Body of pancreas (tissue), 4 donors: ENCODE data around the gene HLA-DRB5. TPM values are rescaled to one million over a fixed set of nuclear protein-coding genes. Genes with fewer than 3 reads are reported as not detected.

Experiments used
- ATAC-seq: fragments of 150-250 bp; one replicate; pipeline ENCODE4 v1.9.1; 2016
- DNase-seq, 4 donors: peaks; one replicate each; pipeline ENCODE4 v3.0.0-alpha.2; 2019
- H3K27ac ChIP-seq, 4 donors: fragments of 200-600 bp; sonication (generic); 1 replicate in 3 of 4; 2 replicates in 1 of 4; pipeline versions ENCODE4 v1.5.1 to v1.6.1; 2016 to 2019; ENCODE audit warnings: mild to moderate bottlenecking in 1 of 4, mixed read lengths in 1 of 4, moderate library complexity in 1 of 4
- H3K27me3 ChIP-seq, 2 donors: fragments of 200-600 bp; sonication (generic); one replicate each; pipeline ENCODE4 v1.6.0; 2016; ENCODE audit warnings: mild to moderate bottlenecking in 1 of 2
- H3K36me3 ChIP-seq, 2 donors: fragments of 200-600 bp; sonication (generic); replicated peaks in 1 of 2; 2 replicates each; pipeline ENCODE4 v1.5.1; 2016; ENCODE audit warnings: low read depth in 2 of 2; ENCODE audit not compliant: insufficient read depth in 1 of 2
- H3K4me1 ChIP-seq: fragments of 200-600 bp; sonication (generic); one replicate; pipeline ENCODE4 v1.6.0; 2016
- H3K4me3 ChIP-seq, 2 donors: fragments of 200-600 bp; sonication (generic); 1 replicate in 1 of 2; 2 replicates in 1 of 2; pipeline ENCODE4 v1.5.1; 2016 to 2019
- H3K9me3 ChIP-seq, 3 donors: fragments of 200-600 bp; sonication (generic); 1 replicate in 2 of 3; 2 replicates in 1 of 3; pipeline ENCODE4 v1.5.1; 2016
- POLR2A ChIP-seq, 3 donors: fragments of 450-650 bp; IDR thresholded peaks; one replicate each; pipeline ENCODE4 v1.6.1; 2016; ENCODE audit warnings: antibody characterized with exemption in 3 of 3, mild to moderate bottlenecking in 2 of 3
- WGBS, 2 donors: methylation state at CpG; one replicate each; pipeline ENCODE4 v1.1.5; 2017; 5-methylcytosine and 5-hydroxymethylcytosine counted together
- intact Hi-C: fragments of 100-400 bp; cut with DNase I; formaldehyde crosslinking; loops from one replicate; pipeline ENCODE4 v1.15.1; 2023
- total RNA-seq, 2 donors: library from RNA; depleted of rRNA; stranded (reverse); fragments of >200 nt; gene quantifications; one replicate each; pipeline ENCODE4 v1.1.0, GENCODE V29; 2016
- TF ChIP-seq, protein P1 (sequence below), 7 experiments: fragments of 450-650 bp in 4 of 7; fragments of 200-600 bp in 3 of 7; sonication (generic) in 3 of 7; IDR thresholded peaks; one replicate each; pipeline ENCODE4 v1.5.1; 2016 to 2019; ENCODE audit warnings: antibody characterized with exemption in 7 of 7

HLA-DRB5 gene
- total RNA-seq, 2 donors from 2014 or later = 1.3 to 19.8 TPM

DNA sequence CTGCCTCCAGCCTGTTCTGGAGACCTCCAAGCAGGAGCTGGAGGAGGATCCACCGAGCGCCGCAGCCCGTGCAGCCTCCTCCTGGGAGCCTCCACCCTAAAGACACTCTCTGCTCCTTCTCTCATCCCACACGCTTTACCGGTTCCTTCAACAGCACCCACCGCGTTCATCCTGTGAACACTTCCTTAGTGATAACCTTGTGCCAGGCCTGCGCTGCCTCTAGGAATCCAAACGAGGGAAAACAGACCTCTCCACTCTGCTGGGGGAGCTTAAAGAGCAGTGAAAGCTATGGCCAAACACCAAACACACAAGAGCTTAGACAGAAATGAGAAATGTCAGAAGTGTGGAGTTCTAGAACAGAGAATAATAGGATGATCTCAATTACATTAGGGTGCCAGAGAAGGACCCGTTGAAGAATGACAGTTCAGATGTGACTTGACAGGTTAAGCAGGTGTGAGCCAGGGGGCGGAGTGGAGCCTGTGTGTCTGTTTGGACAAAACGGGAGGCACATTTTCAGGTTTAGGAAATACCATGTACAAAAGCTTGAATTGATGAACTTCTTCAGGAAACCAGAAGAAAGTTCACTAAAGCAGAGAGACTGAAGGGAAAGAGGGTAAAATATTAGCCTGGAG is 28.5 kb upstream of the HLA-DRB5 start:
- ATAC-seq (no peak), DNase-seq (no peak)
- 2 to 23% methylated on average over 9 to 11 of the region's 13 CpGs for WGBS, 2 donors
- intact Hi-C loops = no loop called here
- Histone ChIP-seq H3K9me3 (no peaks in the 10 kb centered on the region), H3K27me3 (no peaks in the 10 kb centered on the region), H3K4me3 (no peak overlapping the region), H3K36me3 (no peaks in the 10 kb centered on the region), H3K4me1 (no peaks in the 10 kb centered on the region), H3K27ac (no peak overlapping the region)
- TF ChIP-seq, protein P1, sequence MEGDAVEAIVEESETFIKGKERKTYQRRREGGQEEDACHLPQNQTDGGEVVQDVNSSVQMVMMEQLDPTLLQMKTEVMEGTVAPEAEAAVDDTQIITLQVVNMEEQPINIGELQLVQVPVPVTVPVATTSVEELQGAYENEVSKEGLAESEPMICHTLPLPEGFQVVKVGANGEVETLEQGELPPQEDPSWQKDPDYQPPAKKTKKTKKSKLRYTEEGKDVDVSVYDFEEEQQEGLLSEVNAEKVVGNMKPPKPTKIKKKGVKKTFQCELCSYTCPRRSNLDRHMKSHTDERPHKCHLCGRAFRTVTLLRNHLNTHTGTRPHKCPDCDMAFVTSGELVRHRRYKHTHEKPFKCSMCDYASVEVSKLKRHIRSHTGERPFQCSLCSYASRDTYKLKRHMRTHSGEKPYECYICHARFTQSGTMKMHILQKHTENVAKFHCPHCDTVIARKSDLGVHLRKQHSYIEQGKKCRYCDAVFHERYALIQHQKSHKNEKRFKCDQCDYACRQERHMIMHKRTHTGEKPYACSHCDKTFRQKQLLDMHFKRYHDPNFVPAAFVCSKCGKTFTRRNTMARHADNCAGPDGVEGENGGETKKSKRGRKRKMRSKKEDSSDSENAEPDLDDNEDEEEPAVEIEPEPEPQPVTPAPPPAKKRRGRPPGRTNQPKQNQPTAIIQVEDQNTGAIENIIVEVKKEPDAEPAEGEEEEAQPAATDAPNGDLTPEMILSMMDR (IDR thresholded peaks at IDR 0.05) = no peak
- TF ChIP-seq POLR2A (IDR thresholded peaks at IDR 0.05) = no peak

DNA sequence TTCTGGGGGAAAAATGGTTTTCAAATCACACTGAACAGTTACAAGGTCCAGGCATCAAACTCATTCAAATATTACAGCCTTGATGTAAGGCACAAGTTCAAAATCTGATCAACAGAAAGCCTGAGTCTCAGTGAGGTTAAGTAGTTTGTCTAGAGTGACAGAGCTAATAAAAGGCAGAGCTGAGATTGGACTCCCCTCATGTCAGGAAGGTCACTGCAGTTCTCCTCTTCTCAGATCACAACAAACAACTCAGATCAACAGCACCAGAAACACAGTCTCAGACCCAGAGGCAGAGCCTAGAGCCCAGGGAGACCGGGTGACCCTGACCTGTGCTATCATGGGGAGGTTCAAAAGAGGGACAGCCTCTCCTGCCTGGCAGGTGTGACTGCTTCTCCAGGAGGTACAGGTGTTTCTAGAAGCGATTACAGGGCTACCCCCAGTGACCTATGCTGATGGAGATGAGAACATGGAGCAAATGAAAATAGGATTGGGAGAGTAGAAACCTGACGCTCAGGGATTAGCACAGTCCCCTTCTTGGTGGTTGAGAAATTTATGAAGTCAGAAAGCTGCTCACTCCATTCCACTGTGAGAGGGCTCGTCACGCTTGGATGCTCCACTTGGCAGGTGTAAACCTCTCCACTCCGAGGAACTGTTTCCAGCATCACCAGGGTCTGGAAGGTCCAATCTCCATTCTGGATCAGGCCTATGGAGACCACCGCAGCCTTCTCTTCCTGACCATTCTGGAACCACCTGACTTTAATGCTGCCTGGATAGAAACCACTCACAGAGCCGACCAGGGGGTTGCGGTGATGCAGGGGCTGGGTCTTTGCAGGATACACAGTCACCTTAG is 24.3 kb upstream of the HLA-DRB5 start:
- no peak overlapping the region for H3K27ac ChIP-seq
- ATAC-seq (no peak), DNase-seq (no peak)
- no peaks in the 10 kb centered on the region for H3K9me3 ChIP-seq
- no peaks in the 10 kb centered on the region for H3K4me1 ChIP-seq
- no peak overlapping the region for H3K4me3 ChIP-seq
- H3K27me3 ChIP-seq = no peaks in the 10 kb centered on the region
- TF ChIP-seq, protein P1 (IDR thresholded peaks at IDR 0.05) = no peak
- no peak for TF ChIP-seq POLR2A (IDR thresholded peaks at IDR 0.05)
- no peaks in the 10 kb centered on the region for H3K36me3 ChIP-seq
- intact Hi-C loops = no loop called here
- WGBS, 2 donors = 33 to 91% methylated on average over 1 to 3 of the region's 9 CpGs

DNA sequence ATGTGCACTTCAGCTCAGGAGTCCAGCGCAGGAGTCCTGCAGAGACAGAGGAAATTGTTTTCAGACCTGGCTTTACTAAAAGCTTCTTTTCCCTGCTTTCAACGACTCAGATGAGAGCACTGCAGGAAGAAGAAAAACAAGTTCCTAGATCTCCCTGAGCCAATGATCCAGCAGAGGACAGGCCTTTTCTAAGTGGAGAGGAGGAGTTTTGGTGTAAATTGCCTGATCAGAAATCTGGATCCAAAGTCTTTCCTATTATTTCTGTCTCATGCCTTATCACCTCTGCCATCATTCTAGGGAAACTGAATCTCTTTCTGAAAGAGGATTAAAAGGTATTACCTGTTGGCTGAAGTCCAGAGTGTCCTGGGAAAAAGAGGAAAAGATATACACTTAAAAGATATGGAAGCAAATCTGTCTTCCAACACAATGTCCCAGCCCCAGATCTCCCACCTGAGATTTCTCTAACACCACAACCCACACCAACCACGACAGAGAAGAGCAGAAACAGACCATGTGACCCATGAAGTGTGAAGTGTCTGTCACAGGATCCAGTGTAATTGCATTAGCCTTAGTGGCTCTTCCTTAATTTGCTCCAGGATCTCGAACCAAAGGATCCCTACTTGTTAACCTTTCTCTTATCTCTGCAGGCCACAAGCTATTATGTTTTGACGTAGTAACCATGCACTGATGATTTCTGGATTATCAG is 23.1 kb upstream of the HLA-DRB5 start:
- H3K36me3 ChIP-seq = no peaks in the 10 kb centered on the region
- no peak overlapping the region for H3K4me3 ChIP-seq
- no peak for TF ChIP-seq POLR2A (IDR thresholded peaks at IDR 0.05)
- TF ChIP-seq, protein P1 (IDR thresholded peaks at IDR 0.05) = no peak
- H3K9me3 ChIP-seq = no peaks in the 10 kb centered on the region
- H3K27me3 ChIP-seq = no peaks in the 10 kb centered on the region
- no peak for DNase-seq
- no peaks in the 10 kb centered on the region for H3K4me1 ChIP-seq
- WGBS, 2 donors = 23 to 44% methylated on average over 4 of the region's 5 CpGs
- intact Hi-C loops = no loop called here
- ATAC-seq = no peak
- no peak overlapping the region for H3K27ac ChIP-seq

DNA sequence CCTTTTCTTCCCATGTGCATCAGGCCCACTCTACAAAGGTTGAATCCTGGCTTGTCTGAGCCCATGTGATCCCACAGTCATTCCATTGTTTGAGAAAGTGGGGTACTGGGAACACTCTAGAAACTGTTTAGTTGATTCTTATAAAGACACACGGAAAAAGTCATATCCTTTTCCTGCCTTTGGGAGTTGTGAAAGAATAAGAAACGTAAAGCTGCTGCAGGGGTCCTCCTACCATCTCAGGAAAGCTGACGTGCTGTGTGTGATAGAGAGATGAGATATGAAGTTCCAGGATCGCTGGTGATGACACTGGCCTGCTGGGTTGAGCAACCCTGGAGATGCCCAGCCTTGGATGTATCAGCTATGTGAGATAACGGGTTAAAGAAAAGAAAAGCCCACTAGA is 21.3 kb upstream of the HLA-DRB5 start:
- Histone ChIP-seq H3K36me3 (no peaks in the 10 kb centered on the region), H3K4me3 (no peak overlapping the region), H3K27me3 (no peaks in the 10 kb centered on the region), H3K27ac (no peak overlapping the region), H3K4me1 (no peaks in the 10 kb centered on the region), H3K9me3 (no peaks in the 10 kb centered on the region)
- no peak for TF ChIP-seq POLR2A (IDR thresholded peaks at IDR 0.05)
- TF ChIP-seq, protein P1 (IDR thresholded peaks at IDR 0.05) = no peak
- DNase-seq (no peak), ATAC-seq (no peak)
- intact Hi-C loops = no loop called here
- 33 to 41% methylated on average over 4 to 5 of the region's 5 CpGs for WGBS, 2 donors
